ENCODE measurements around the gene TRIM65. TPM values are rescaled to one million over a fixed set of nuclear protein-coding genes. Genes with fewer than 3 reads are reported as not detected.

Gene TRIM65
- total RNA-seq, 1 experiment from 2014 or later: 23.1 TPM

GRCh38 chr17:75915268-75915667 is 18.5 kb upstream of the TRIM65 start:
- Mint-ChIP-seq H3K27me3 (ENCODE audit: insufficient read depth, unreplicated experiment) (no peaks in the 10 kb centered on the region), H3K4me1 (ENCODE audit: low read depth, unreplicated experiment) (peaks cover 6% of the 10 kb centered on the region), H3K4me3 (ENCODE audit: unreplicated experiment) (no peak overlapping the region), H3K36me3 (ENCODE audit: insufficient read depth, unreplicated experiment) (peaks cover 6% of the 10 kb centered on the region), H3K9me3 (ENCODE audit: unreplicated experiment) (no peaks in the 10 kb centered on the region), H3K27ac (ENCODE audit: unreplicated experiment) (no peak overlapping the region)
- CTCF ChIA-PET: interaction anchor here (0.6 kb wide), 1 partner anchor 63 kb away, joined by 4 read pairs; no protein-coding TSS in a partner anchor
- POLR2A ChIA-PET: no interaction called here
- no peak for TF ChIP-seq CTCF (IDR thresholded peaks at IDR 0.05; ENCODE audit: insufficient read depth in 1 of 2, low read depth in 1 of 2, low read length in 1 of 2, severe bottlenecking in 1 of 2, unreplicated experiment in 1 of 2)
- DNase-seq: no peak
- H3K9me3 ChIP-seq: no peaks in the 10 kb centered on the region
- no peaks in the 10 kb centered on the region for H3K4me1 ChIP-seq
- H3K27me3 ChIP-seq (replicated peaks; ENCODE audit: control insufficient read depth, insufficient read depth, low read length): no peaks in the 10 kb centered on the region
- H3K4me3 ChIP-seq (ENCODE audit: low read depth, low read length): no peak overlapping the region
- intact Hi-C loops (cut with micrococcal nuclease; ENCODE audit: unreplicated experiment): no loop called here
- no peaks in the 10 kb centered on the region for H3K36me3 ChIP-seq (ENCODE audit: control insufficient read depth, insufficient read depth, low read length)
- BruUV-seq (replicated peaks): no TSS peak

GRCh38 chr17:75914643-75915267 is 18.0 kb upstream of the TRIM65 start:
- POLR2A ChIA-PET: no interaction called here
- no peaks in the 10 kb centered on the region for H3K27me3 ChIP-seq (replicated peaks; ENCODE audit: control insufficient read depth, insufficient read depth, low read length)
- no peak overlapping the region for H3K4me3 Mint-ChIP-seq (ENCODE audit: unreplicated experiment)
- no peaks in the 10 kb centered on the region for H3K9me3 Mint-ChIP-seq (ENCODE audit: unreplicated experiment)
- intact Hi-C loops (cut with micrococcal nuclease; ENCODE audit: unreplicated experiment): no loop called here
- H3K36me3 ChIP-seq (ENCODE audit: control insufficient read depth, insufficient read depth, low read length): no peaks in the 10 kb centered on the region
- H3K27ac Mint-ChIP-seq (ENCODE audit: unreplicated experiment): no peak overlapping the region
- H3K9me3 ChIP-seq: no peaks in the 10 kb centered on the region
- H3K4me1 ChIP-seq: no peaks in the 10 kb centered on the region
- peaks cover 6% of the 10 kb centered on the region for H3K36me3 Mint-ChIP-seq (ENCODE audit: insufficient read depth, unreplicated experiment)
- no peaks in the 10 kb centered on the region for H3K27me3 Mint-ChIP-seq (ENCODE audit: insufficient read depth, unreplicated experiment)
- no peak overlapping the region for H3K4me3 ChIP-seq (ENCODE audit: low read depth, low read length)
- CTCF ChIA-PET: interaction anchor here (0.6 kb wide), 1 partner anchor 19 kb away, joined by 5 read pairs; no protein-coding TSS in a partner anchor
- no peak for DNase-seq
- no TSS peak for BruUV-seq (replicated peaks)
- TF ChIP-seq CTCF (IDR thresholded peaks at IDR 0.05; ENCODE audit: insufficient read depth in 1 of 2, low read depth in 1 of 2, low read length in 1 of 2, severe bottlenecking in 1 of 2, unreplicated experiment in 1 of 2): no peak
- peaks cover 6% of the 10 kb centered on the region for H3K4me1 Mint-ChIP-seq (ENCODE audit: low read depth, unreplicated experiment)

GRCh38 chr17:75913537-75914210 is 16.9 kb upstream of the TRIM65 start:
- peaks cover 1% of the 10 kb centered on the region; the same call in 1 of the 2 replicates for H3K4me1 ChIP-seq
- ChIA-PET CTCF (no interaction called here), POLR2A (no interaction called here)
- TF ChIP-seq CTCF (IDR thresholded peaks at IDR 0.05; ENCODE audit: insufficient read depth in 1 of 2, low read depth in 1 of 2, low read length in 1 of 2, severe bottlenecking in 1 of 2, unreplicated experiment in 1 of 2): no peak
- no peak overlapping the region for H3K4me3 ChIP-seq (ENCODE audit: low read depth, low read length)
- no peak overlapping the region for H3K4me3 Mint-ChIP-seq (ENCODE audit: unreplicated experiment)
- intact Hi-C loops (cut with micrococcal nuclease; ENCODE audit: unreplicated experiment): no loop called here
- no peaks in the 10 kb centered on the region for H3K36me3 ChIP-seq (ENCODE audit: control insufficient read depth, insufficient read depth, low read length)
- H3K27me3 ChIP-seq (replicated peaks; ENCODE audit: control insufficient read depth, insufficient read depth, low read length): no peaks in the 10 kb centered on the region
- DNase-seq: no peak
- no peaks in the 10 kb centered on the region for H3K9me3 ChIP-seq
- no peaks in the 10 kb centered on the region for H3K9me3 Mint-ChIP-seq (ENCODE audit: unreplicated experiment)
- no peaks in the 10 kb centered on the region for H3K27me3 Mint-ChIP-seq (ENCODE audit: insufficient read depth, unreplicated experiment)
- no TSS peak for BruUV-seq (replicated peaks)
- no peak overlapping the region for H3K27ac Mint-ChIP-seq (ENCODE audit: unreplicated experiment)
- peaks cover 6% of the 10 kb centered on the region for H3K36me3 Mint-ChIP-seq (ENCODE audit: insufficient read depth, unreplicated experiment)
- peaks cover 13% of the 10 kb centered on the region for H3K4me1 Mint-ChIP-seq (ENCODE audit: low read depth, unreplicated experiment)
